GM23248 (cell line): ENCODE results near the gene SLFN12L.

Source experiments
- EZH2 ChIP-seq: fragments of 200-600 bp; sonication (generic); IDR thresholded peaks from 2 replicates; pipeline ENCODE4 v1.6.1; 2018; ENCODE audit warnings: antibody characterized with exemption, mild to moderate bottlenecking; ENCODE audit not compliant: insufficient read depth, poor library complexity, severe bottlenecking
- EZH2phosphoT487 ChIP-seq: fragments of 200-600 bp; sonication (generic); IDR thresholded peaks from 2 replicates; pipeline ENCODE4 v1.6.1; 2018; ENCODE audit warnings: antibody characterized with exemption, moderate library complexity, mild to moderate bottlenecking, low read depth; ENCODE audit not compliant: insufficient read depth

GRCh38 chr17:35523296-35523695 lies 14.2 kb downstream of the SLFN12L start:
- TF ChIP-seq EZH2 (no peak), EZH2phosphoT487 (no peak)
